Stimulated activated naive CD8-positive, alpha-beta T cell treated with anti-CD3 and anti-CD28 coated beads, Interleukin-15, Interleukin-2, amounts not matched to agents 100 ng/mL and 50 ng/mL, for 24 hours (primary cell): Measurements from ENCODE around the gene TCF4.
"Not testable (repeated sequence)": the region's sequence is repeated elsewhere in the genome, so short reads cannot be mapped to it uniquely, and the experiment has no call there.

Experiments used
- H3K27ac Mint-ChIP-seq: one replicate; pipeline ENCODE4 v1.8.0; 2021; ENCODE audit warnings: mild to moderate bottlenecking, mixed read lengths
- H3K27me3 Mint-ChIP-seq: one replicate; pipeline ENCODE4 v1.8.0; 2021; ENCODE audit warnings: mixed read lengths
- H3K36me3 Mint-ChIP-seq: one replicate; pipeline ENCODE4 v1.8.0; 2021; ENCODE audit warnings: low read depth, mixed read lengths
- H3K4me1 Mint-ChIP-seq: one replicate; pipeline ENCODE4 v1.8.0; 2021; ENCODE audit warnings: low read depth, mixed read lengths
- H3K4me3 Mint-ChIP-seq: one replicate; pipeline ENCODE4 v1.8.0; 2021; ENCODE audit warnings: mild to moderate bottlenecking, mixed read lengths
- H3K9me3 Mint-ChIP-seq: one replicate; pipeline ENCODE4 v1.8.0; 2021; ENCODE audit warnings: mixed read lengths

TCF4 gene

DNA sequence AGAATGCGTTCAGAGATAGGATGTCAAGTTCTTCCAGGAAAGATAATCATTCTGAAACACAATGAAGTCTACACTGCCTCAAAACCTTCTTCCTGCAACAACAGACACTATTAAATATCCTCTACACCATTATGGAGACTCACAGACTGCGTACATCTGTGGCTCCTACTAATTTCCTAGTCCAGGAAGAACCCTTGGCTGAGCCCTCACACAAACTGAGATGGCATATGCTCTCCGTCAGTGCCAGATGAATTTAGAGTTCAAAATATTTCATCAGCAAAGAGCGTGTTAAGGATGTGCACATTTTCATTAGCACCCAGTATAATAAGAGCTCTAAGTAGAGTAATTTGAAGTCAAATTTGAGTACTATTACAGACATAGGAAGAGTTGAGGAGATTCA lies 117.2 kb downstream of the TCF4 start:
- Mint-ChIP-seq H3K36me3 (no peaks in the 10 kb centered on the region), H3K27ac (no peak overlapping the region), H3K27me3 (peaks cover 7% of the 10 kb centered on the region), H3K4me1 (peaks cover 7% of the 10 kb centered on the region), H3K4me3 (no peak overlapping the region), H3K9me3 (no peaks in the 10 kb centered on the region)

DNA sequence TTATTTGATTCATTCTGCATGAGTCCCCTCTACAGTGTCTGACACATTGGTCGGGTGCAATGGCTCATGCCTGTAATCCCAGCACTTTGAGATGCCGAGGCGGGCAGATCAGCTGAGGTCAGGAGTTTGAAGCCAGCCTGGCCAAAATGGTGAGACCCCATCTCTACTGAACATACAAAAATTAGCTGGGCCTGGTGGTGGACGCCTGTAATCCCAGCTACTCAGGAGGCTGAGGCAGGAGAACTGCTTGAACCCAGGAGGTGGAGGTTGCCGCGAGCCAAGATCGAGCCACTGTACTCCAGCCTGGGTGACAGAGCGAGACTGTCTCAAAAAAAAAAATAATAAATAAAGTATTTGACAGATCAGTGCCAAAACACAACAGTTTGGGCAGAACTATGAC lies 118.9 kb downstream of the TCF4 start:
- not testable (repeated sequence) for H3K27ac Mint-ChIP-seq, H3K27me3 Mint-ChIP-seq, H3K36me3 Mint-ChIP-seq, H3K9me3 Mint-ChIP-seq, H3K4me3 Mint-ChIP-seq, H3K4me1 Mint-ChIP-seq

DNA sequence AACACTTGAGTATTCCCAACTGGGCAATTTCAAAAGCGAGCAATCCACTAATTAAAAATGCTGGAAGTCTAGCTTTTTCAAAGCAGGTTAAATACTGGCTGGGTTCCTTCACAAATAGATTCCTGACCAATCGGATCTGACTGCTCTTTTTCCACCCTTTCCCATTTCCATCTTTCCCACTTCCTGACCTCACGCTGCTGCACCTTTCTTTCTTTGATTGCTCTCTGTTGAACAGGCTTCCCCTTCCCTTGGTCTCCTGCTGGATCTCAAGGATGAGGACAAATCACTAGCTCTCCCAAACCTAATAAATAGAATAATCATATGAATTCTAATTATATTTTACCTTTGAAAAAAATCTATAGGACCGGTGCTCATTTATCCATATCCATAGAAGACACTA lies 121.2 kb downstream of the TCF4 start:
- H3K4me3 Mint-ChIP-seq, result no peak overlapping the region
- no peaks in the 10 kb centered on the region for H3K9me3 Mint-ChIP-seq
- no peaks in the 10 kb centered on the region for H3K36me3 Mint-ChIP-seq
- no peak overlapping the region for H3K27ac Mint-ChIP-seq
- H3K4me1 Mint-ChIP-seq, result peaks cover 4% of the 10 kb centered on the region
- peaks cover 7% of the 10 kb centered on the region for H3K27me3 Mint-ChIP-seq

DNA sequence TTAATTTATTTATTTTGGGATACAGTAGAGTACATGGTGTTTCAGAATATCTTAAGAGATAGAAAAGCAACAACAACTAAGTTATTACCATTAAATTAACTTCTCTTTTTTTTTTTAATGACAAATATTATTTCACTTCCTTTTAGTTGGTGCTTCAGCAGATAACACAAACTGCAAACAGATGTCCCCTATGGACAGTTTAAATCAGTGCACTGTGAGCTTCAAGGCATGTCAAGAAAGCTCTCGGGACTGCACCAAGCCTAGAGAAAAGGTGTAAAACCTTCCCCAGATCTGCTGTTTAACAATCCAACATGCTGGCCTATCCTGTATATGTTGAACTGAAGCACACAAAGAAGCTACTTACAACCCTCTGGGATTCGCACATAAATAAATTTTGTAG lies 122.7 kb downstream of the TCF4 start:
- Mint-ChIP-seq H3K4me1 (peaks cover 4% of the 10 kb centered on the region), H3K27me3 (peaks cover 7% of the 10 kb centered on the region), H3K36me3 (no peaks in the 10 kb centered on the region), H3K9me3 (no peaks in the 10 kb centered on the region), H3K4me3 (no peak overlapping the region), H3K27ac (no peak overlapping the region)

DNA sequence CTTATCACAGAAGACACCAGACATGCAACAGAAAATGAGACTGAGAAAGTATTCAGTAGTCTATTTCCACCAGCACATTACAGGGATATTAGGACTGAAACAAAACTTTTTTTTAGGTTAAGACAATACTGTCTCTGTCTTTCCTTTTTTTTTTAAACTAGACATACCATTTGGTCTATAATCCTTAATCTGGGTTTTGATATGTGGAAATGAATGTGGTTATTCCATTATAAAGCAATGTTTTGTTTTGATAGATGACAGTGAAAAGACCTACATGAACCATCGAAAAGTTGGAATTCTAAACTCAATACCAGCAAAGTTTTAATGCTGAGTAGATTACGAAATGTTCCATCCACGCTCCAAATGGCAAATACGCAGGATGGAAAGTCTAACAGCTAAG lies 123.4 kb downstream of the TCF4 start:
- H3K4me1 Mint-ChIP-seq, result peaks cover 4% of the 10 kb centered on the region
- no peaks in the 10 kb centered on the region for H3K36me3 Mint-ChIP-seq
- no peaks in the 10 kb centered on the region for H3K9me3 Mint-ChIP-seq
- no peak overlapping the region for H3K4me3 Mint-ChIP-seq
- peaks cover 7% of the 10 kb centered on the region for H3K27me3 Mint-ChIP-seq
- no peak overlapping the region for H3K27ac Mint-ChIP-seq

DNA sequence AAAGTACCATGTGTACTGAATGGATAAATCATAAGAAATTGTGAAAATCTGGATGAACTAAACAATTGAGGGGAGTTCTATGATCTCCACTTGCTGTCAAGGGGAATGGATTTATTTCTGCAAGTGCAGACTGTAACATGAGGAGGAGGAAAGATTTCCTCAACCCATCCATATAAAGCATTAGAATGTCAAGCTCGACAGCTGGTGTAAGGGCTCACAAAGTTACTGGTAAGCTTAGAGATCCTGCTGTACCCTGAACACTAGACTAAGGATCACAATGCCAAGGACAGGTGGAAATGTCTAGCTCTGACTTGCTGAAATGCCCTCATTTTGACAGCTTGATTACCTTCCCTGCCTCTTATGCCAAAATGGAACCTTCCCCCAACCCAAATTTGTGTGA lies 125.3 kb downstream of the TCF4 start:
- Mint-ChIP-seq H3K36me3 (no peaks in the 10 kb centered on the region), H3K4me1 (peaks cover 4% of the 10 kb centered on the region), H3K27me3 (peaks cover 7% of the 10 kb centered on the region), H3K4me3 (no peak overlapping the region), H3K27ac (no peak overlapping the region), H3K9me3 (no peaks in the 10 kb centered on the region)

DNA sequence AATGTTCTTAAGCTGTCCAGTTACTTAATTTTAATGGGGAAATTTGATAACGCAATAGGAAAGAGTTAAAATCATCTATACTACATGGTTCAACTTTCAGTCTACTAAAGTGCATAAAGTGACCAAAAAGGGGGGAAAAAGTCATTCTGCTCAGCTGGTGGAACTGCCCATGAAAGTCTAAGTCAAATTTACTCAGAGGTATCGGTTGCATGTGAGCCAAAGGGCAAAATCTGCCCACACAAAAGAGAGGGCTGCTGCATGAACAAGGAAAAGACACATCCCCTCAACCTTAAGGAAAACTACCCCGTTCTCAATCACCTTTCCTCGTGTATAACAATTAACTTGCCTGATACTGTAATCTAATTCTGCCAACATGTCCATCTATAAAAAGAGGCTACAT lies 126.1 kb downstream of the TCF4 start:
- Mint-ChIP-seq H3K27me3 (peaks cover 2% of the 10 kb centered on the region), H3K27ac (no peak overlapping the region), H3K4me1 (no peaks in the 10 kb centered on the region), H3K9me3 (no peaks in the 10 kb centered on the region), H3K4me3 (no peak overlapping the region), H3K36me3 (no peaks in the 10 kb centered on the region)

DNA sequence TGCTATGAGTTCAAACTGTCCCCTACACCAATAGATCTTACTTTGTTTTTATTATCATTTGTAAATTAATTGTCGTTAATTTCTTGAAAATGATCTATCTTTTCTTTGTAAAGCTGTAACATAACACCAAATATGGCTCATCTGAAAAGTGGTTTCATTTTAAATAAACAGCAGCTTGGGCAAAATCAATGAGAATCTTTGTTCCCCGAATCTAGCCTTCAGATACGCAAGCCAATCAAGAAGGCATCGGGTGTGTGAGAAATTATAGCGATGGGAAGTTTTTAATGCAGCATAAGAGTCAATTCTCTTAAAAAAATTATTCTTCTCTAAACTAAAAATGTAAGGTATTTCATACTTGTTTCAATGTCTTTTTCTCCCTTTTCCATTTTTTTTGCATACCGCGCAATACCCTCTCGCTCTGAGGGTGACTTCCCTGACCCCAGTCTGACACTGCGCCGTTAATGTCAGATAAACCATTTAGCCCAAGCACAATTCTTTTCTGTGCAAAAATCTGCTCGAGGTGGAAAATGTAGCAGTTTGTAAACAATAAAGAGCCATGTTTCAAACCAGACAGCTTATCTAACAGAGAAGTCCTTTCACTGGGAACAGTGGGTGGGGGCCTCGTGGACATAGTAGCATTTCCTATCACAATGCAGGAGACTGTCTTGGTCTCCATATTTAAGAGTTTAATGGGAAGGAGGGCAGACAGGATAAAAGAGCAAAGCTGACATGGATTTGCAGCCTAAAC lies 129.4 kb downstream of the TCF4 start:
- Mint-ChIP-seq H3K27ac (no peak overlapping the region), H3K27me3 (no peaks in the 10 kb centered on the region), H3K4me3 (no peak overlapping the region), H3K36me3 (no peaks in the 10 kb centered on the region), H3K9me3 (no peaks in the 10 kb centered on the region), H3K4me1 (peaks cover 6% of the 10 kb centered on the region)

DNA sequence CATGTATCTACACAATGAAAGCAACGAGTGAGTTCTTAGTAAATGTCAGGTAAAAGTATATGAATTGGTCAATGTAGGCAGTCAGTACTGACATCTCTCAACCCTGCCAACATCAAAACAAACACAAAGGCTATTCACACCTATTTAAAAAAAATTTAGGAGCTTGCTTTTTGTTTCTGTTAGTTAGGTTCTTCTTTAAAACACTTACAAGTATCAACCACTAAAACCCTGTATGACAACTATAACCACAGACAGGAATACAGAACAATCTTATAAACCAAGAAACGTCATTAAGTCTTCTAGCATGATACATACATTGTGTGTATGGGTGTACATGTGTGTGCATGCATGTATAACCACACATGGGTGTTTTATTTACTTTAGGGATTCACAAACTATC lies 131.0 kb downstream of the TCF4 start:
- Mint-ChIP-seq H3K27ac (no peak overlapping the region), H3K36me3 (no peaks in the 10 kb centered on the region), H3K4me1 (peaks cover 6% of the 10 kb centered on the region), H3K9me3 (no peaks in the 10 kb centered on the region), H3K4me3 (no peak overlapping the region), H3K27me3 (no peaks in the 10 kb centered on the region)

DNA sequence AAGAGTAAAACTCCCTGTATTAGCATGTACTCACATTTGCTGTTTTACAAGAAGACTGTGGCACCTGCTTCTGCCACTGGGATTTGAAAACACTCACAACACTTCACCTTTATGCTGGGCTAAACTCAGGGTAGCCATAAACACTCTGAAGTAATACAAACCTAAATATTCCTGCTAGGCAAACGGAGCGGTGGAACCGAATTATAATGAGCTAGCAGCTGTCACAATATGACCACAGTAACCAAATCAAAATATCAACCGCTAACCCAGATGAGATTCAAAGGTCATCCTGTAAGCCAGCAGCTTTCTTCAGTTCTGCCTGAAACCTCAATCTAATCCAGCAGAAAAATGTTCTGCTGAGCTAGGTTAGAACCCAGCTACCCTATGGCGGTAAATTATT lies 132.1 kb downstream of the TCF4 start:
- Mint-ChIP-seq H3K9me3 (no peaks in the 10 kb centered on the region), H3K27me3 (no peaks in the 10 kb centered on the region), H3K4me1 (peaks cover 6% of the 10 kb centered on the region), H3K4me3 (no peak overlapping the region), H3K27ac (no peak overlapping the region), H3K36me3 (no peaks in the 10 kb centered on the region)

DNA sequence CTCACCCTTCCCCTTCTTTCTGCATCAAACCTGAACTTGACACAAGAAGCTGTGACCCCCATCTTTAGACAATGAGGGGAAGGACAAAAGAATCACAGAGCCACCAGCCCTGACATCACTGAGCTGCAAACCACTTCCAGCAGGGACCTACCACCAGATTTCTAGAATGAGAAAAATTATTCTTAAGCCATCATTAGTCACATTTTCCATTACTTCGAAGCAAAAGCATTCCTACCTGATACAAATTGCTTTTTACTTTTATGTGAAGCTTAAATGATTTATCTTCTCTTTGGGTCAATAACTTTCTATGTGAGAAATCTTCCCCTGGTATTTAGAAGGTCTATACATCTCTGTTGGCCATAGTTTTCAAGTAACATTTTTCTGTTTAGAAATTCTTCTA lies 134.8 kb downstream of the TCF4 start:
- Mint-ChIP-seq H3K9me3 (no peaks in the 10 kb centered on the region), H3K4me1 (peaks cover 6% of the 10 kb centered on the region), H3K36me3 (no peaks in the 10 kb centered on the region), H3K4me3 (no peak overlapping the region), H3K27ac (no peak overlapping the region), H3K27me3 (no peaks in the 10 kb centered on the region)

DNA sequence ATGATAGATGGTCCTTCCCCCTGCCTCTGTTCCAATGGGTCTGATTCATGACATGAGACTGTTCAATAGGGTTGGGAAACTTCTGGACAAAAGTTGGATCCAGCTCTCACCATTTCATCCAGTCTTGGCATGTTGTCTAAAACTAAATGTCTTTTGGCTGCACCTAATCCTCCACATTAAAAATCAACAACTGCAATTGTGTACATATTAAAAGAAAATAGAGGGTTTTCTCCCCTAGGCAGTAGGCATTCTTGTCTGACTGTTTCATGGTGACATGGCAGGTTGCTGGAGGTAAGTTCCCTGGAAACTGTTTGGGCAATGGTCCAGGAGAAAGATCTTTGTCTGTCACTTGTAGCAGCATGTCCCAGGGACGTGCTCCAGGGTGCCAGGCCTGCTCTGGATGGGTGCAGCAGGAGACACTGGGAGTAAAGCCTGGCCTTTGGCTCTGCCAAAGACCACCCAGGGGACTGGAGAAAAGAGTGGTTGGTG lies 135.8 kb downstream of the TCF4 start:
- Mint-ChIP-seq H3K27me3 (no peaks in the 10 kb centered on the region), H3K27ac (no peak overlapping the region), H3K4me1 (peaks cover 7% of the 10 kb centered on the region)

DNA sequence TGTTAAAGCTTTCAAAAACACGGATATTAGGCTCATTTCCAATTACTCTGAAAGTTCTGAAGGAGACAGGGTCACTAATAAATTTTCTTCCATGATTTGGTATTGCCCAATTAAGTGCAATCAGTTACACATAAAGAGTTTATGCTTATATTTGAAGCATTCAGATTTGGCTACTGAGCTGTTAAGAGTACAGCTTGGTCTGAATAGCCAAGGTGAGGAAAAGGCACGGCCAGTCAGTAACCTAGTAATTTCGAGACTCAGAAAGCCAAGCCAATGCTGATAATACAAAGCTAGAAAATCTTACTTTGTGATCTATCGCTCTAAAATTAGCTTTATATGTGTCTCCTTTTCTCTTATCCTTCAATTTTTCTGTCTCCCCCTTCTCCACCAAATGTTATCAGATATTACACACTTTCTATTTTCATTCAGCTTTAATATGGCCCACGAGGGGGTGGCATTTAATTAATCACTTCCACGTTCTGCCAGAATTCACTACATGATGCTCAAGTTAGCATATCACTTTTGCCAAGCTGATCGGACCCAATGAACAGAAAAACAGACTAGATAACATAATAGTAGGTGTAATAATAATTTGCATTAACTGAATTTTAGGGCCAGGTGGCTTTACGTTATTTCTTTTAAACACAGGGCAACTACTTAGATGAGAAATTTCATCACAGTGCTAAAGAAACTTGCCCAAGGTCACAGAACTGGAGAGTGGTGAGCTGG lies 138.4 kb downstream of the TCF4 start:
- Mint-ChIP-seq H3K36me3 (no peaks in the 10 kb centered on the region), H3K4me1 (peaks cover 4% of the 10 kb centered on the region), H3K4me3 (no peak overlapping the region), H3K27me3 (peaks cover 4% of the 10 kb centered on the region), H3K9me3 (peaks cover 9% of the 10 kb centered on the region), H3K27ac (no peak overlapping the region)

More for the DNA sequence above, 135.8 kb downstream of the TCF4 start:
- H3K9me3 Mint-ChIP-seq, result no peaks in the 10 kb centered on the region
- no peak overlapping the region for H3K4me3 Mint-ChIP-seq
- H3K36me3 Mint-ChIP-seq, result no peaks in the 10 kb centered on the region

DNA sequence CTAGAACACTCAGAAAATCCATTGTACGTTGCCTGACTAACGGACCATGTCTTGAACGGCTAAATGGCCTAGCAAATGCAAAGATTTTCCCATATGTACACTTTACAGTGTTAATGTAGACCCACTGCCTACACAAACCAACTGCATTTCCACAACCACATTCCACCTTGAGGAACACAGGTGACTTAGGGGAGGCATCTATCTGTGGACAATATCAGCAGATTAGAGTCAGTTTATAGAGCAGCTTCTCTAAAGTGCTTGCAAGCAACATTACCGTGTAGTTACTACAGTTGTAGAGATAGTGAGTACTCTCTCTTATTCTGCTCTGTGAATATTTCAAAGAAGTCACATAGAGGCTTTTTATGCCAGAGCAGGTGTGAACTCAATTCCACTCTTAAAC lies 139.6 kb downstream of the TCF4 start:
- Mint-ChIP-seq H3K36me3 (no peaks in the 10 kb centered on the region), H3K27ac (no peak overlapping the region), H3K4me1 (peaks cover 4% of the 10 kb centered on the region), H3K4me3 (no peak overlapping the region), H3K9me3 (peaks cover 9% of the 10 kb centered on the region), H3K27me3 (peaks cover 4% of the 10 kb centered on the region)

DNA sequence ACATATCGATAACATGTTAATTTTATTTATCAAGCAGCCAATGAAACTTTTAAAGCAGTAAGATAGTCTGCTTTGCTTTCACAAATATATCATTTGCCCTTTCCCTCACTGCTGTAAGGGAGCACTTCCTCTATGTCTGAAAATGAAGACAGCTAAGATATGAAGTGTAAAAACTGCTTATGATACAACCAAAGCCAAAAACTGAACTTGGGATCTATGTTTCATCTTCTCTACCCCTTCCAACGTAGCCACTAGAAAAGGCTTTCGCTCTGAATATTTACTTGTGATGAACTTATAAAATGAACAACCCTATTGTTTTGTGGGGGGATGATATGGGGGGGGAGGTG lies 140.3 kb downstream of the TCF4 start:
- Mint-ChIP-seq H3K4me3 (no peak overlapping the region), H3K27me3 (peaks cover 4% of the 10 kb centered on the region), H3K4me1 (peaks cover 4% of the 10 kb centered on the region), H3K27ac (no peak overlapping the region), H3K9me3 (peaks cover 9% of the 10 kb centered on the region), H3K36me3 (no peaks in the 10 kb centered on the region)
